ACHN (cell line): Measurements from ENCODE around the gene TOMM6.

Experiments
- DNase-seq: peaks from one replicate; pipeline ENCODE4 v3.0.0-alpha.2; 2015
- in situ Hi-C: cut with HindIII; loops from 2 replicates; pipeline ENCODE4 v1.10.0; 2017; ENCODE audit warnings: low sequenced_read_pairs, low pct_ligation_motif_present, low pct_unique_long_range_greater_than_20kb

TOMM6 gene

GRCh38 chr6:41787219-41787917 lies at the start of gene TOMM6:
Gene TOMM6 (plus strand): TSS chr6:41787694. CDS start chr6:41787698, 4 bp downstream.
- in situ Hi-C loops, result no loop called here

DNA sequence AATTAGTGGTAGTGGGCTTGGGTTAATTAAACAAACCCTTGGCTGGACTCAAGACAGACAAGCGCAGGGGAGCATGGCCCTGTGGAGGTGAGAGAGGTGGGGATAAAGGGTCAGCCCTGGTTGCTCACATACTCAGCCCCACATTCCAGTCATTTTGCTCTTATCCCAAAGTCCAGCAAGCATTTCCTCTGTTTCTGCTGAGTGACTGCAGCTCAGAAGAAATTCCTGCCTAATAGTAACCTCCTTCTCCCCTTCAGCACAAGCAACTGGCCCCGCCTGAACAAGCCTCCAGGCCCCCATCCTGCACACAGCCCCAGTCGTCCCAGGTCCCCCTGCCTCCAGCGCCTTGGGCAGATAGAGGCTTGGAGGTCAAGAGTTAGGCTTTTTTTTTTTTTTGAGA lies 48.5 kb upstream of the TOMM6 start:
- no peak for DNase-seq
- in situ Hi-C loops, result no loop called here

More at GRCh38 chr6:41787219-41787917, at the start of gene TOMM6:
- DNase-seq, result peak; percentile 91

GRCh38 chr6:41740366-41741162 lies 46.9 kb upstream of the TOMM6 start:
- DNase-seq, result no peak
- in situ Hi-C loops, result no loop called here

DNA sequence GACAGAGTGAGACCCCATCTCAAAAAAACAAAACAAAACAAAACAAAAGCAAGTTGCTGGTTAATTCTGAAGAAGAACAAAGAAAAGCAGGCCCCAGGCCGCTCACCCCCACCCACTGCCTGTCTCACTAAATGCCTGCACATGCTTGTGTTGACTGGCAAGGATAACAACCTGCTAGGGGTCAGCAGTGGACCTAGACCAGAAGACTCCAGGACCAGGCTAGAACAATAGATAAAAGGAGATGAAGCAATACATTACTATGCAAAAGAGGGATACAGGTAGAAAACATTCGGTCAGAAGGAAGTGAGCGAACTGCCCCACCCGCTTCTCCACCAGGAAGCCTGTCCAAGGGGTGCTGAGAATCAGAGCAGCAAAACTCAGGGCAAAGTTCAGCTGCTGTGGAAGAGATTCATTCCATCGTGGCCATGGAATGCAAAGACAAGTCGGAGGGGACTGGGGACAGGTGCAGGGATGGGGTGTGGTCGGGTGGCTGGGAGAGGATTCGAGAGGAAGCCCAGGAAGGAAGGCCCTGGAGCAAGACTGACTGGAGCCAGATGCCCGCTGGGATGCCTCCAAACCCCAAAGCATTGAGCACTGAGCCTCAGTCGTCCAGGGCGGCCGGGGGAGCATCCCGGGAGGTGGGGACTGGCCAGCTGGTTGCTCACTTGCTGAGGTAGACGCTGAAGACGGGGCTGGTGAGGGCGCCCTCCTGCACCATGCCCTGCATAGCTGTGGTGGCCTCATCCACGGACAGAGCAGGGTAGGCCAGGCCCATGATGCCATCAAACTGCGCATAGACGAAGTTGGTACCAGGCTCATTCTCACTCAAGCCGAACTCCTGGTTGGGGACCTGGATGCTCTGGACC lies 45.6 kb upstream of the TOMM6 start:
- DNase-seq, result no peak
- in situ Hi-C loops, result no loop called here

- in situ Hi-C loops, result no loop called here
- DNase-seq, result no peak
Observed at GRCh38 chr6:41743406-41744235, 43.9 kb upstream of the TOMM6 start.

DNA sequence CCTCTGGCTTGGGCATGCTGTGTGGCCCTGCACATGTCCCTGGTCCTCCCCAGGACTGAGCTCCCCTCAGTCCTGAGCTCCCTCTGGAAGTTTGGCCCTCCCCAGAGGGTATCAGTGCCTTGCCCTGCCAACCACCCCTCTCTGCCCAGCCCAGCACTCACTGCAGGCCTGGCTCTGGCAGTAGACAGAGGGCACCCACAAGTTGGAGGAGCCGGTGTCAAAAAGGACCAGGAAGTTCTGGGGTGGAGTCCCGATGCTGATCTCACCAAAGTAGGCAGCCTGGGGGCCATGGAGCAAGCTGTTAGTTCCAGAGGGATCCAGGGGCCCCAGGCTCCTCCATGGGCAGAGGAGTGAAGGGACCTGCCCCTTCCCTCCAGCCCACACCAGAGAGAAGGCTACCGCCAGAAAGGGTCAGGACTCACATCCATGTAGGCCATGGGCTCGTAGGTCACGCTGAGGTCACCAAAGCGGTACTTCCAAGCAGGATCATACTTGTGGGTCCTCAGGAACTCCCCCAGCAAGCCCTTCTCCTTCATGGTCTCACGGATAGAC lies 43.2 kb upstream of the TOMM6 start:
- in situ Hi-C loops, result no loop called here
- DNase-seq, result no peak

- no peak for DNase-seq
- in situ Hi-C loops, result no loop called here
Observed at GRCh38 chr6:41746107-41746506, 41.4 kb upstream of the TOMM6 start.

DNA sequence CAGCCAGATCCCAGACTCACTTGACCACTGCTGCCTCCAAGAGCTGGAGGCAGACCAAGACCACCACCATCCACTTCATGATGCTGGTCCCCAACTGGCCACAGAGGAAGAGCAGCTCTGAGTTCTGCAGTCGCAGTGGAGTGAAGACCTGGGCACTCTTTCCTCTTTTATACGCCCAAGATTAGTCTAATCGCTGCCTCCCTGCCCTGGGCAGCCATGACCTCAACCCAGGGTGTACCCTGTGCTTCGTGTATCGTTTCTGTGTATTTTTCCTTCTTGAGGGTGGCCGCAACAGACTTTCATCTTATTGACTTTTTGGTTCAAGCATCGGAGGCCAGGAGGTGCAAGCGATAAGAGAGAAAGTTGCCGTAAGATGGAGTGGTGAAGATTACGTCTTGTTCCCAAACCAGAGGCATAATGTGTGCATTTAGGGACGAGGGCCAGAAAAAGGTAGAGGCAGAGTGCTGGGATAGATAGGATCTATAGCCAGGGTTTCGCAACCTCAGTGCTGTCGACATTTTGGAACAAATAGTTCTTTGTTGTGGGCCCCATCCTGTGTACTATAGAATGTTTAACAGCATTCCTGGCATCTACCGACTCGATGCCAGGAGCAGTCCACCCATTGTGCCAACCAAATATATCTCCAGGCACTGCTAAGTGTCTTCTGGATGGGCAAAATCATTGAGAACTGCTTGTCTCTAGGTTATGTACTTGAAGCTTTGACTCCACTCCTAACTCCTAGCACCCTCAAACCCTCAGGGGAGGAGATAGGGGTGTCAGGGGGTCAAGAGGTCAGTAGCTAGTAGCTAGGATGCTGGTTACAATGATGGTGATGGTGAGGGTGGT lies 40.0 kb upstream of the TOMM6 start, which contains the start of gene PGC:
Gene PGC, minus strand, starts transcription at position 142 of the 846 bp plus-strand sequence. Its CDS starts 63 bp downstream, at position 79.
- no peak for DNase-seq
- in situ Hi-C loops, result no loop called here

GRCh38 chr6:41748102-41748477 lies 39.4 kb upstream of the TOMM6 start:
- in situ Hi-C loops, result no loop called here
- DNase-seq, result no peak

GRCh38 chr6:41748542-41748941 lies 39.0 kb upstream of the TOMM6 start:
- DNase-seq, result no peak
- in situ Hi-C loops, result no loop called here

- in situ Hi-C loops, result no loop called here
Observed at GRCh38 chr6:41750374-41750773, 37.1 kb upstream of the TOMM6 start.

DNA sequence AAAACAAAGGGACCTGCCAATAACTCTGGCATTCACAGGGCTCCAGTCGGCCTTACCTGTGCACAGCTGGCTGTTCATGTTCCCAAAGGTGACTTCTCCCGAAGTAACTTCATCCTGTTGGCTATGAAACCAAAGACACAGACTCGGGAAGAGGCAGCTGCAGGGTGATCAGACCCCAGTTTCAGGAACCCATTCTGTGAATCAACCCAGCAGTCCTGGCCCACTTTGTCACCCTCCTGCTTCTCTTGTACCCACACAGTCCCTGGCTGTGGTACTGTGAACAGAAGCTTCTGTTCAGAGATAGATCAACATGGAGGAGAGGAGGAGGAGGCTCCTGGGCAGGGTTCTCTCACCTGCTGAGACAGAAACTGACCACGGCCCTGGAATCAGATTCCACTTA lies 31.6 kb upstream of the TOMM6 start:
- DNase-seq, result no peak
- in situ Hi-C loops, result no loop called here

More at GRCh38 chr6:41750374-41750773, 37.1 kb upstream of the TOMM6 start:
- no peak for DNase-seq

GRCh38 chr6:41756354-41756753 lies 31.1 kb upstream of the TOMM6 start:
- DNase-seq, result no peak
- in situ Hi-C loops, result no loop called here

DNA sequence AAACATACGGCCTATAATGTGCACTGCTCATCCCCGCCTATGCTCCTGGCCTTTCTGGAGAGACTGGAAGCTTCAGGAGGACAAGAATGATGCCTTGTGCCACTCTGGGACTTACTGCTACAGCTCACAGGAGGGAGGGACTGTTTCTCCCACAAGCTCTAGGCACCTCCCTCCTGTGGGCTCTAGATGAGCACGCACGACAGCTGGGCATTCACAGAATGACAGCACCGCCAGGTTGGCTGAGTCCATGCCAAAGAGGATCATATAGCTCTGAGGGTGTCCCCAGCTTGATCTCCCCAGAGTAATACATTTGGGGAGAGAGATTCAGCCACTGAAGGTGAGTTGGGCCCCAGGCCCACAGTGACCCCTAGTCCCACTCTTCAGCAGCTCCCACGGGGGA lies 30.2 kb upstream of the TOMM6 start:
- no peak for DNase-seq
- in situ Hi-C loops, result no loop called here

- no peak for DNase-seq
- in situ Hi-C loops, result no loop called here
Observed at GRCh38 chr6:41757931-41758640, 29.4 kb upstream of the TOMM6 start.

GRCh38 chr6:41758641-41759035 lies 28.9 kb upstream of the TOMM6 start:
- in situ Hi-C loops, result no loop called here

More at GRCh38 chr6:41758641-41759035, 28.9 kb upstream of the TOMM6 start:
- no peak for DNase-seq
